ENCODE results near the gene KLHL40.

DNA sequence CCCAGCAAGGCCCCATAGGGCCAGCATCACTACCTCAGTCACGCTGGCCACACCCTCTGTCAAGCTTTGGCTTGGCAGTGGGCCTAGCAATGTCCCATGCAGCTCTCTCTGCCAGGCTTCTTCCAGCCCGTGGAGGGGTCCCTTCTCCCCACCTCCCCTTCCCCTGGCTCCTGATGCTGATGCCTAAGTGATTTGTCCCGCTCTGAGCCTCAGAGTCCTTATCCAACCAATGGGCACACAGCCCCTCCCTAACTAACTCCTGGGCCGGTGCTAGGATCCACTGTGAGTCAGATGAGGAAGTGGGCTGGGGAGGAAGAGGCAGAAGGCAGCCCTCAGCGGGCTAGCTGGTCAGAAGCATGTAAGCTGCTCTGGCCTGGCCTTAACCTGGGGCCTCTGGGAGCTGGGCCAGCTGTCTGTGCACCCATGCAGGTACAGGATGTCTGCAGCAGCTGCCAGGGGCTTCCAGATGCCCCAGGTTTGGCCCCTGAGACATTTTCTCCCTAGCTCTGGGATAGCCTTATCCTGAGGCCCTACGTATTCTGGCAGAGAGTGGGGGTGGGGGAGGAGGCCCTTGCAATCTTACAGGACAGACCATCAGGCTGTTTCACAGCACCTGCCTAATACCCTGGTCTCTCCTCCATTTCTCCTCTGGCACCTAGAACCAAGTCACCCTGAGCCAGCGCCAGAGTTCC, 32.6 kb upstream of the KLHL40 start:
- peak; percentile 36 for TF ChIP-seq POLR2A (IDR thresholded peaks at IDR 0.05)
- TF ChIP-seq, protein P1, sequence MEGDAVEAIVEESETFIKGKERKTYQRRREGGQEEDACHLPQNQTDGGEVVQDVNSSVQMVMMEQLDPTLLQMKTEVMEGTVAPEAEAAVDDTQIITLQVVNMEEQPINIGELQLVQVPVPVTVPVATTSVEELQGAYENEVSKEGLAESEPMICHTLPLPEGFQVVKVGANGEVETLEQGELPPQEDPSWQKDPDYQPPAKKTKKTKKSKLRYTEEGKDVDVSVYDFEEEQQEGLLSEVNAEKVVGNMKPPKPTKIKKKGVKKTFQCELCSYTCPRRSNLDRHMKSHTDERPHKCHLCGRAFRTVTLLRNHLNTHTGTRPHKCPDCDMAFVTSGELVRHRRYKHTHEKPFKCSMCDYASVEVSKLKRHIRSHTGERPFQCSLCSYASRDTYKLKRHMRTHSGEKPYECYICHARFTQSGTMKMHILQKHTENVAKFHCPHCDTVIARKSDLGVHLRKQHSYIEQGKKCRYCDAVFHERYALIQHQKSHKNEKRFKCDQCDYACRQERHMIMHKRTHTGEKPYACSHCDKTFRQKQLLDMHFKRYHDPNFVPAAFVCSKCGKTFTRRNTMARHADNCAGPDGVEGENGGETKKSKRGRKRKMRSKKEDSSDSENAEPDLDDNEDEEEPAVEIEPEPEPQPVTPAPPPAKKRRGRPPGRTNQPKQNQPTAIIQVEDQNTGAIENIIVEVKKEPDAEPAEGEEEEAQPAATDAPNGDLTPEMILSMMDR (IDR thresholded peaks at IDR 0.05), result no peak
- no peak for TF ChIP-seq EP300 (IDR thresholded peaks at IDR 0.05)
